ENCODE results near the gene PLB1.

PLB1 gene

GRCh38 chr2:28457237-28457636, 38.6 kb upstream of the PLB1 start:
- H2AFZ ChIP-seq (ENCODE audit: low read length) = no peak overlapping the region
- TF ChIP-seq, protein P1, sequence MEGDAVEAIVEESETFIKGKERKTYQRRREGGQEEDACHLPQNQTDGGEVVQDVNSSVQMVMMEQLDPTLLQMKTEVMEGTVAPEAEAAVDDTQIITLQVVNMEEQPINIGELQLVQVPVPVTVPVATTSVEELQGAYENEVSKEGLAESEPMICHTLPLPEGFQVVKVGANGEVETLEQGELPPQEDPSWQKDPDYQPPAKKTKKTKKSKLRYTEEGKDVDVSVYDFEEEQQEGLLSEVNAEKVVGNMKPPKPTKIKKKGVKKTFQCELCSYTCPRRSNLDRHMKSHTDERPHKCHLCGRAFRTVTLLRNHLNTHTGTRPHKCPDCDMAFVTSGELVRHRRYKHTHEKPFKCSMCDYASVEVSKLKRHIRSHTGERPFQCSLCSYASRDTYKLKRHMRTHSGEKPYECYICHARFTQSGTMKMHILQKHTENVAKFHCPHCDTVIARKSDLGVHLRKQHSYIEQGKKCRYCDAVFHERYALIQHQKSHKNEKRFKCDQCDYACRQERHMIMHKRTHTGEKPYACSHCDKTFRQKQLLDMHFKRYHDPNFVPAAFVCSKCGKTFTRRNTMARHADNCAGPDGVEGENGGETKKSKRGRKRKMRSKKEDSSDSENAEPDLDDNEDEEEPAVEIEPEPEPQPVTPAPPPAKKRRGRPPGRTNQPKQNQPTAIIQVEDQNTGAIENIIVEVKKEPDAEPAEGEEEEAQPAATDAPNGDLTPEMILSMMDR (conservative IDR thresholded peaks at IDR 0.05; ENCODE audit: low read length) = no peak
- no peak for TF ChIP-seq EZH2phosphoT487 (IDR thresholded peaks at IDR 0.05; ENCODE audit: borderline replicate concordance)
- H3K4me2 ChIP-seq (ENCODE audit: low read depth, low read length, poor library complexity, severe bottlenecking) = no peak overlapping the region
- H3K9me2 ChIP-seq (replicated peaks; ENCODE audit: low read depth, low read length) = no peaks in the 10 kb centered on the region
- no peaks in the 10 kb centered on the region for H4K20me1 ChIP-seq (ENCODE audit: insufficient read depth, low read length, poor library complexity, severe bottlenecking)
- H3K79me2 ChIP-seq (ENCODE audit: insufficient read depth, low read length) = no peaks in the 10 kb centered on the region
- H3K9me3 ChIP-seq (ENCODE audit: insufficient read depth, low read depth, low read length) = 0 out of 2 replicates have a peak, but pooled peaks cover 2% of the 10 kb centered on the region
- H3K27me3 ChIP-seq (ENCODE audit: insufficient read depth, low read length, poor library complexity, severe bottlenecking) = no peaks in the 10 kb centered on the region
- H3F3A ChIP-seq (ENCODE audit: low read depth) = no peaks in the 10 kb centered on the region
- H3K9ac ChIP-seq (ENCODE audit: low read depth, low read length, poor library complexity, severe bottlenecking) = no peak overlapping the region
- H3K4me1 ChIP-seq (ENCODE audit: insufficient read depth, low read length, poor library complexity, severe bottlenecking) = no peaks in the 10 kb centered on the region
- H3K4me3 ChIP-seq (ENCODE audit: low read length, poor library complexity, severe bottlenecking) = no peak overlapping the region
- no peaks in the 10 kb centered on the region for H3K36me3 ChIP-seq (ENCODE audit: insufficient read depth, low read length)

GRCh38 chr2:28461056-28461455, 34.8 kb upstream of the PLB1 start:
- Histone ChIP-seq H3K4me3 (ENCODE audit: low read length, poor library complexity, severe bottlenecking) (no peak overlapping the region), H3K27me3 (ENCODE audit: insufficient read depth, low read length, poor library complexity, severe bottlenecking) (no peaks in the 10 kb centered on the region), H3K36me3 (ENCODE audit: insufficient read depth, low read length) (no peaks in the 10 kb centered on the region), H4K20me1 (ENCODE audit: insufficient read depth, low read length, poor library complexity, severe bottlenecking) (no peaks in the 10 kb centered on the region), H3K4me2 (ENCODE audit: low read depth, low read length, poor library complexity, severe bottlenecking) (no peak overlapping the region), H3K9ac (ENCODE audit: low read depth, low read length, poor library complexity, severe bottlenecking) (no peak overlapping the region), H3K9me3 (ENCODE audit: insufficient read depth, low read depth, low read length) (0 out of 2 replicates have a peak, but pooled peaks cover 4% of the 10 kb centered on the region), H3K4me1 (ENCODE audit: insufficient read depth, low read length, poor library complexity, severe bottlenecking) (no peaks in the 10 kb centered on the region), H2AFZ (ENCODE audit: low read length) (no peak overlapping the region), H3F3A (ENCODE audit: low read depth) (no peaks in the 10 kb centered on the region), H3K9me2 (replicated peaks; ENCODE audit: low read depth, low read length) (no peaks in the 10 kb centered on the region), H3K79me2 (ENCODE audit: insufficient read depth, low read length) (no peaks in the 10 kb centered on the region)
- TF ChIP-seq, protein P1 (conservative IDR thresholded peaks at IDR 0.05; ENCODE audit: low read length) = no peak
- TF ChIP-seq EZH2phosphoT487 (IDR thresholded peaks at IDR 0.05; ENCODE audit: borderline replicate concordance) = no peak

DNA sequence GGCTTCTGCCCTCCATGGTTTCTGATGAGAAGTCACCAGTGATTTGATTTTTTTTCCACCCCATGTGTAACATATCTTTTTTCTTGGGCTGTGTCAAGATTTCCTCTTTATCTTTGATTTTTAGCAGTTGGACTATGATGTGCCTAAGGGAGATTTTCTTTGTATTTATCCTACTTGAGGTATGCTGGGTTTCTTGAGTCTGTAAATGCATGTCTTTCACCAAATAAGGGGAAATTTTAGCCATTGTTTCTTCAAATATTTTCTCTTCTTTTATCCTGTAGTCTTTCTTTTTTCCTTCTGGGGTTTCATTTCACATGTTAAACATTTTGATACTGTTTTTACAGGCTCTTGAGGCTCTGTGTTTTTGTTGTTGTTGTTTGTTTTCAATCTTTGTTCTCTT, 33.7 kb upstream of the PLB1 start:
- H3K36me3 ChIP-seq (ENCODE audit: insufficient read depth, low read length) = no peaks in the 10 kb centered on the region
- H3K9me3 ChIP-seq (ENCODE audit: insufficient read depth, low read depth, low read length) = 0 out of 2 replicates have a peak, but pooled peaks cover 4% of the 10 kb centered on the region
- TF ChIP-seq EZH2phosphoT487 (IDR thresholded peaks at IDR 0.05; ENCODE audit: borderline replicate concordance) = no peak
- TF ChIP-seq, protein P1 (conservative IDR thresholded peaks at IDR 0.05; ENCODE audit: low read length) = no peak
- H3K27me3 ChIP-seq (ENCODE audit: insufficient read depth, low read length, poor library complexity, severe bottlenecking) = no peaks in the 10 kb centered on the region
- no peaks in the 10 kb centered on the region for H3F3A ChIP-seq (ENCODE audit: low read depth)
- no peak overlapping the region for H3K4me3 ChIP-seq (ENCODE audit: low read length, poor library complexity, severe bottlenecking)
- no peaks in the 10 kb centered on the region for H3K9me2 ChIP-seq (replicated peaks; ENCODE audit: low read depth, low read length)
- H2AFZ ChIP-seq (ENCODE audit: low read length) = no peak overlapping the region
- H3K4me2 ChIP-seq (ENCODE audit: low read depth, low read length, poor library complexity, severe bottlenecking) = no peak overlapping the region
- H3K9ac ChIP-seq (ENCODE audit: low read depth, low read length, poor library complexity, severe bottlenecking) = no peak overlapping the region
- no peaks in the 10 kb centered on the region for H3K79me2 ChIP-seq (ENCODE audit: insufficient read depth, low read length)
- no peaks in the 10 kb centered on the region for H3K4me1 ChIP-seq (ENCODE audit: insufficient read depth, low read length, poor library complexity, severe bottlenecking)
- H4K20me1 ChIP-seq (ENCODE audit: insufficient read depth, low read length, poor library complexity, severe bottlenecking) = no peaks in the 10 kb centered on the region
